NK-92 (cell line): ENCODE results near the gene FAM83F.
"Not testable (repeated sequence)": the region's sequence is repeated elsewhere in the genome, so short reads cannot be mapped to it uniquely, and the experiment has no call there.

ENCODE experiments used
- DNase-seq: peaks from one replicate; lab custom pipeline; 2025; ENCODE audit not compliant: unreplicated experiment; lab: John Stamatoyannopoulos, UW

Gene FAM83F

DNA sequence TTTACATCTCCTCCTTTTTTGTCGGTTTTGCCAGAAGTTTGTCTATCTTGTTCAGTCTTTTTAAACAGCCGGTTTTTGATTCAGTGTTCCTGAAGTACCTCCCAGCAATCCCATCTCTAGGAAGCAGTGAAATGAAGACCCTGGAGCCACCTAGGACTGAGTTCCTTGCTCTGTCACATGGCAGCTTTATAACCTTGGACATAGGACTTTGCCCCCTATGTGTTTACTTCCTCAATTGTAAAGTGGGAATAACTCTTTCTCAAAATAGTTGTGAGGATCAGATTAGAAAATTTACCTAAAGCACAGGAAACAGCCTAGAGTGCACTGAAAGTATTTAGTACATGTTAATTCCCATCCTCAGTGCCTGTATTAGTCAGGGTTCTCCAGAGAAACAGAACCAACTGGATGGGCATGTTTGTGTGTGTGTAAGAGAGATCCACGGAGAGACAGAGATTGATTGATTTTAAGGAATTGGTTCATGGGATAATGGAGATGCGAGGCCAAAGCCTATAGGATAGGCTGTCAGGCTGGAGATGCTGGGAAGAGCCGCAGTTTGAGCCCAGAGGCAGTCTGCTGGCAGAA is 20.0 kb downstream of the FAM83F start:
- no peak for DNase-seq

DNA sequence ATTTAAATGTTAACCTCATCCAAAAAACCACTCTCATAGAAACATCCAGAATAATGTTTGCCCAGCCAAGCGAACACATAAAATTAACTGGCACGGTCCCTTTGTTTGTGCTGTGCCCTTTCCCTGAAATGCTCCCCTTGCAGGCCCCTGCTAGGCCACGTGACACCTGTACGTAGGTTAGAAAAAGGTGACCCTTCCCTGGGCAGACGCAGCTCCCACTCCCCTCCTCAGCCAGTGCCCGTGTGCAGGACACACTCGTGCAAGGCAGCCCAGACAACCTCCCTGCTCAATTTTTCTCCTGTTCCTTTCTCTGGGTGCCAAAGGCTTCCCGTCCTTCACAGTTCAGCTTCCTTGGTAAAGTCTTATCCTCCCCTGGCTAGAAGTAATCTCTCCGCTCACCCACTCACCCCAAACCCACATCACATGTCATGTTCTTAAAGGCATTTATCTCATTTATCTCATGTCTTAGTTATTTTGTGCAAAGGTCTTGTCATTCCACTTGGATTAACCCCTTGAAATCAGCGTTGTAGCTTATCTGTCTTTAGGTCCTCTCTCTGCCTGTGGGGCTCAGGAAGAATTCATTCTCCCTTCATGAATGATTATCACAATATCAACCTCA is 20.7 kb downstream of the FAM83F start:
- DNase-seq = no peak

DNA sequence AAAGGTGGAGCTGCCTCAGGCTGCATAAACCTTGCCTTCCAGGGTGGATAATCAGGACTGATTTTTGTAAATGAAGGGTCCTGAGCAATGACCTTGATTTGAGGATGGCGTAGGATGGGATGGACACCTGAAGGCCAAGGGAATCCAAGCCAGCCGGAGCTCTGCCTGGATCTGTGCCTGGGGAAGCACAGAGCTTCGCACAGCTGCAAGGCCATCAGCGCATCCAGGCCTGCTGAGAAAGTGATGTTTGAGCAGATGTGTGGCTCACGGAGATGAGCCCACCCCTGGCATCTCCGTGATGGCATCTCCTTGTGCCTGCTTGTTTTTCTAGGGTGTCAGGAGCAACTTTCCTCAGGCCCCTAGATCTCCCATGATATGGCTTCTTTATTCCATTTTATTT is 23.3 kb downstream of the FAM83F start:
- DNase-seq = no peak

DNA sequence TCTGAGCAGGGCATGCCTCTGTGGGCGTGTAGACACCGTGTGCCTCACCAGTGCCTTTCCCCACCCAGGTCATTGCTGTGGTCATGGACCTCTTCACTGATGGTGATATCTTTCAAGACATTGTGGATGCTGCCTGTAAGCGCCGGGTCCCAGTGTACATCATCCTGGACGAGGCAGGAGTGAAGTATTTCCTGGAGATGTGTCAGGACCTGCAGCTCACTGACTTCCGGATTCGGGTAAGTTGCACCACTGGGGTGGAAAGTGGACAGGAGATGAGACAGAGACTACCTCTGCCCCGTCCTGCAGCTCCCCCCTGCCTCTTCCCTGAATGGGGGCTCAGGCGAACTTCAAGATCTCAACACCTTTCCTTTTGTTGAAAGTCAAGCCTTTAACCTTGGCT is 24.3 kb downstream of the FAM83F start:
- no peak for DNase-seq

DNA sequence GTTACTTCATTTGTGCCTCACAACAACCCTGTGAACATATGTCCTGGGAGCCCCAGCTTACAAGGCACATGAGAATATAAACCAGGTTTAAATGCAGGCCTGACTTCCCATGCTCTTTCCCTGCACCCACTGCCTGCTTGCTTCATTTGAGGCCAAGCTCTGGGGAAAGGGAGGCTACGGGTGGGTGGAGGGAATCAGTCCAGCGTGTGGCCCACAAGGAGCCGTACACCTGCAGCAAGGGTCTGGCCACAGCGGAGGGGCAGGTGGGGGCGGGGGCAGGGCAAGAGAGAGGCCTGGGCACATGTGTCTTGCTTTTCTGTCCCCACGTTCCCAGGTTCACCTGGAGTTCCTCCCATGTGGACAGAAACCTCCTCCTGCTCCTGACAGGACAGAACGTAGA is 26.2 kb downstream of the FAM83F start:
- no peak for DNase-seq

DNA sequence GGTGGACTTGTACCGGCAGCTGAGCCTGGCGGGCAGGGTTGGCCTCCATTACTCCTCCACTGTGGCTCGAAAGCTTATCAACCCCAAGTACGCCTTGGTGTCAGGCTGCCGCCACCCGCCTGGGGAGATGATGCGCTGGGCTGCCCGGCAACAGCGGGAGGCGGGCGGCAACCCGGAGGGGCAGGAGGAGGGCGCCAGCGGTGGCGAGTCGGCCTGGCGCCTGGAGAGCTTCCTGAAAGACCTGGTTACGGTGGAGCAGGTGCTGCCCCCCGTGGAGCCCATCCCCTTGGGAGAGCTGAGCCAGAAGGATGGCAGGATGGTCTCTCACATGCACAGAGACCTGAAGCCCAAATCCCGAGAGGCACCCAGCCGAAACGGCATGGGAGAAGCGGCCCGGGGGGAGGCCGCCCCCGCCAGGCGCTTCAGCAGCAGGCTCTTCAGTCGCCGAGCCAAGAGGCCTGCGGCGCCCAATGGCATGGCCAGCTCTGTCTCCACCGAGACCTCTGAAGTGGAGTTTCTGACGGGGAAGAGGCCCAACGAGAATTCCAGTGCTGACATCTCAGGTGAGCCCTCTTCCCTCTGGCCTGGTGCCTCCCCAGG is 26.7 kb downstream of the FAM83F start:
- DNase-seq = no peak

DNA sequence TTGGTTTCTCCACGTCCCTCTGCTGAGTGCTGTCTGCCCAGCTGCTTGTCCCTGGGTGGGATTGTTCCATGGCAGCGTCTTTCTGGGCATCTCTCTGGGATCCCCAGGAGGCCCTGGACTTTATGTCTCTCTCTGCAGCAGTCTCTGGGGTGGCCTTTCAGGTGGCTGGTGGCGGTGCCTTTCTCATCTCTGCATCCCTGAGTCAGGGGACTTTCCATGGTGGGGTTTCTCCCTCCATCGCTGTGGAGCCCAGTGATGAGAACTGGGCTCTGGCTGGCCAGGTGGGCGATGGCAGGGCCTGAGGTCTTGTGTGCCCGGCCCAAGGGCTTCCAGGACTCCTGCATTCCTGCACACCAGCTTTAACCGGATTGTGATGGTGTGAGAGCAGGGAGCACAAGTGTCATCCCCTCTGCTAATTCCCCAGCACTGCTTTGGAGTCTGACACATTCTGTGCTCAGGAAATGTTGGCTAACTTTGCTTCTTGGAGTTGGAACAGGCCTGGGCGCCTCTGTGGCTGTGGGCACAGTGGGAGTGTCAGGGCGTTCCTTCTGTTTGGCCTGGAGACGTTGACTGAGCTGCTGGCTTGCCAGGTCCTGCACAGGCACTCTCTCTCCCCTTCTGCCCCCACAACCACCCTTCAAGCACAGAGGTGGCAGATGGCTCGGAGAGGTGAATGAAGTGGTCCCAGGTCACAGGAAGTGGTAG is 27.9 kb downstream of the FAM83F start:
- DNase-seq = no peak

DNA sequence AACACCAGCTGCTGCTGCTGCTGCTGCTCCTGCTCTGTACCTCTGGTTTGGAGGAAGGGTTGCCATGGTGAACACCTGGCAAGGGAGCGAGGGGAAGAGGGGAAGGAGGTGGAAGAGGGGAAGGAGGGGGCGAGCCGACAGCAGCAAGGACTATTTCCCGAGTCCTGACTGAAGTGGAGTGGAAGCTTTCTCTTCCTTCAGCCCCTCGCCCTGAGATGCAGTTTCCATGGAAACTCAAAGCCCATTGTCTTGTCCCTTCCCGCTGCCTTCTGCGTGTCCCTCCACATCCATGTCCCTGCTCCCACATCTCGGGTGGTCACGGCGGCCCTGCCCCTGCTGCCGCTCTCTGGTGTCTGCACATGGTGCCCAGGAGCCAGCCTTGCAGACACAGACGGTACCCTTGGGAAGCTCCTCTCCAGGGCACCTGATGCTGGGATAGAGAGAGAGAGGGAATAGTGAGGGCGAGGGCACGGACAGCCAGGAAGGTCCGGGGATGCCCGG is 28.6 kb downstream of the FAM83F start:
- DNase-seq = no peak

DNA sequence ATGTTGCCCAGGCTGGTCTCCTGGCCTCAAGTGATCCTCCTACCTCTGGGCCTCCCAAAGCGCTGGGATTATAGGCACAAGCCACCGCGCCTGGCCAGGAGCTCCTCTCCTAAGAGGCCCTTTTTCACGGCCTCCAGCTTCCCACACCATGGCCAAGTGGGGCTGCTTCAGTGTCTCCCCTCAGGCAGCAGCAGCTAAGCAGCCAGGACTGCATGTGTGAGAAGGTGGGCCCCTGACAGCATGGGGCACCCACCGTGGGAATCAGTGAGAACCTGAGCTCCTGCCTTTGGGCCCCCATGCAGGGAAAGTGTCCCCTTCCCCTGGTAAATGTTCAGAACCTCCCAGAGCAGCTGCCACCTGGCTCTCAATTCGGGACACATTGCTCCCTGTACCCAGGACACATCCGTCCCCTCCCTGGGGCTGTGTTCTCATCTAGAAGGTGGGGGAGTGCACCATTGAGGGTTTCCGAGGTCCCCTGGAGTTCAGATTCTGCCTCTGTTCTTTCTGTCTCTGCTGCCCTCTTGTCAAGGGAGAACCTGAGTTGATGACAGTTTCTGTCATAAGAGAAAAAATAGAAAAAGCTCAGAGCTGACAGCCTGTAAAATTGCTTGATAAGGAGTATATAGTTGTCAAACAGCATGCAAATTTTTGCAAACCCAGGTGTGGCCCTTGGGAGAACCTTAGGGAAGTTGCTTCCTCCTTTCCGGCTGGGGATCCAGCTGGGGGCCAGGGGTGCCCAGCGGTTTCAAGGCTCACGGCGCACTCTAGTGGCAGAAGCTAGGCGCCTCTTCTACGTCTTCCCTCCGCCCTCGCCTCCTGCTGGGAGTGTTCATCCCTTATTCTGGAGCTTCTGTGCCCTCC is 29.7 kb downstream of the FAM83F start:
- no peak for DNase-seq

DNA sequence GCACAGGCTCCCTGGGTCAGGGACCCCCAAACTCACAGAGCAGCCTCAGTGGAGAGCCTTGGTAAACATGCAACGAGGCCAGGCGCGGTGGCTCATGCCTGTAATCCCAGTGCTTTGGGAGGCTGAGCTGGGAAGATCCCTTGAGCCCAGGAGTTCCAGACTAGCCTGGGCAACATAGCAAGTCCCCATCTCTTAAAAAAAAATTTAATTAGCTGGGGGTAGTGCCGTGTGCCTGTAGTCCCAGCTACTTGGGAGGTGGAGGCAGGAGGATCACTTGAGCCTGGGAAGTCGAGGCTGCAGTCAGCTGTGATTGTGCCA is 30.3 kb downstream of the FAM83F start:
- DNase-seq = not testable (repeated sequence)

DNA sequence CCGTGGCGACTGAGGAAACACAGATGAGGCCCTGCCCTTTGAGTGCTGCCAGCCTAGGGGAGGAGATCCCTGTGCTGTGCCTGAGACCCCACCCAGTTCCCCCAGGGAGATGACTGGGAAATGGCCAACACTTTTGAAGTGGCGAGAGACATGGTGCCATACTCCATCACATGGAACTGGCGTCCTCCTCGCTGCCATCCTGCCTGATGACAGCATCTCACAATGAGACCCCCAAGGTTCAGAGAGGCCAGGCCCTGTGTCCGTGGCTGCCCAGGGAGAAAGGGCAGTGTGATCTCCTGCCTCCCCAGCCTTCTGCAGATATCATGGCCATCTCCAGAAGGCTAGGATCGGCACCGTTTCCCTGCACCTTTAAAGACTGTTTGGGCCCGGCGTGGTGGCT is 31.1 kb downstream of the FAM83F start:
- DNase-seq = no peak

DNA sequence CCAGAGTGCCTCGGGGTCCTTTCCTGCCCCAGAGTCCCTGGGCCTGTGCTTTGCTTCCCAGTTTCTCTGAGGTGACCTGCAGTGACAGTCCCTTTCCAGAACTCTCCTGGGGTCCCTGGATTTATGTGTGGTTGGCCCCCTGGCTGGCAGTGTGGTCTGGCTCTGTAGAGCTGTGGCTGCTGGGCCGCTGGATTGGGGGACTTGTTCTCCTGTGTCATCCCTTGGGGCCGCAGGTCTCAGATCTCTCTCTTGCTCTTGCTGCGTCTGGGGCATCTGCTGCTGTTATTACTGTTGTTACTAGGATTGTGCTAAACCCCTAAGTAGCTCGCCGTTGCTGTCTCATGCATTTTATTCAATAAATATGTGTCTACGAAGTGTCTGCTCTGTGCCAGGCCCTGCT is 31.9 kb downstream of the FAM83F start:
- DNase-seq = no peak

DNA sequence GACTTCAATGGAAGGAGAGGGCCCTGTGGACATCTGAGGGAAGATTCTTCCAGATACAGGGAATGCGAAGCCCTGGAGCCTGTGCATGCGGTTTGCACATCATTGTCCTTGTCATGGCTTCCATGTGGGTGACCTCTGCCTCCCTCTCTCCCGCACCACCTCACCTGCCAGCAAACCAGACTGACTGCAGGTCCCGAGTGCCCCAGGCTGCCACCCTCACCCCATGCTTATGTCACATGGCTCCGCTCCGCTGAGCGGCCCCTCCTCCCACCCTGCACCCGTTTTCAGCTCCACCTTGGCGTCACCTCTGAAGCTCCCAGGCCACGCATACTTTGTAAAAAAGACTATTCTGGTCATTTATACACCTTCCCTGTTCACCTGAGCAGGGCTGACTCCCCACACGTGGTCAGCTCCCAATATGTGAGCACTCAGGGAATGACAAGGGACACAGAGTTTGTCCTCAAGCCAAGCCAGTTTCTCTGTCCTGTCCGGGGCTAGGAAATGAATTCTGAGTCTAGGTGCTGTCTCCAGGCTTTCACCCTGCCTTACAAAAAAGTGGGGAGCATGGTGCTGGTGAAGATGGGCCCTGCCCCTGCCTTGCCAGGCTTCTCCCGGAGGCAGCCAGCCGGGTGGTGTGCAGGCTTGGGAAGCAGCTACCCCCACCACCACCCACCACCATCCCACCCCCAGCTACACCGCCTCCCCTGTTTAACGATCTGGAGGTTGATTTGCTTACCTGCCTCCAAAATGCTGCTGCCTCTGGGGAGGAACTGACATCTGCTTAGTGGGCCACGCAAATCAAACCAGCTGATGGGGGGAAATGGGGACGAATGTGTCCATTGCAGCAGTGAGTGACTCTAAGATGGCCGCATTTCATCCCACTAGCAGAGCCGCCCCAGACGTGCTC is 32.7 kb downstream of the FAM83F start:
- DNase-seq = no peak

DNA sequence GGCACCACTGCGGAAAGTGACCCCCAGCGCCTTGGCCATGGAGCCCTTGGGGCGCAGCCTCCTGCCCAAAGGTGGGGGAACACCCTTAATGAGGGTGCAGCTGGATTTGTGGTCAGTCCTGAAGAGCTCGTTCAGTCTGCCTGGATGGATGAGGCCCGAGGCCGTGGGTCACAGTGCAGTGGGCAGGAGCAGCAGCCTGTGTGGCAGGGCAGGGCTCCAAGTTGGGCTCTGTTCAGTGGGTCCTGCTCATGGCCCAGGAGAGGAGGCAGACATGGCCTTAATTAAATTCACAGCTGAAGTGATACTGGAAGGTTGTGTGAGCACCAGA is 33.3 kb downstream of the FAM83F start:
- no peak for DNase-seq

DNA sequence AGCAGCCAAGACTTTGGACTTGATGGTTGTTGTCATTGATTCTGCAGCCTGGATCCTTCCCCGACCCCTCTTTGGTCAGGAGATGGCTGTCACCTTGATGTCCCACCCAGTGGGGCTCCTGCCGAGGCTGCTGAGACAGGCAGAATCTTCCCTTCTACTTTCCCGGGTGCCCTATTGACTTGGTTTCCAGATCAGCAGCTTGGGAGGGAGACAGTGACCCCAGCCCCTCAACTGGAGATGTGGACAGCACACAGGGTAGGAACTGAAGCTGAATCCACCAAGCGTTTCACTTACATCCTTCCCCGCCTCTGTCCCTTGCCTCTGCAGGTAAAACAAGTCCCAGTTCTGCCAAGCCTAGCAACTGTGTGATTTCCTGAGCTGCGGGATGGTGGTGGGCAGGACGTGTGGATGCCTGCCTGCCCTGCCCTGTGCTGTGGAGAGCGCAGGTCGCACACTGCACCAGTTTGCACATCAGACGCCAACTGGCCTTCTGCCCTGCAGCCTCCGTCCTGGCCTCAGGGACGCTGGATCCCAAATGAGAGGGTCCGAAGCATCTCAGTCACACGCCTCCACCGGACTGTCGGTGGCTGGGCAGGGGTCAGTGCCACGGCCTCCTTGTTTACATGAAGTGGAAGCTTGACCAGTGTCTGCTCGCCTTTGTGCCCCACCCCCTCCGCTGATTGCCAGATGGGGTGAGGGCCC is 34.6 kb downstream of the FAM83F start:
- DNase-seq = no peak

DNA sequence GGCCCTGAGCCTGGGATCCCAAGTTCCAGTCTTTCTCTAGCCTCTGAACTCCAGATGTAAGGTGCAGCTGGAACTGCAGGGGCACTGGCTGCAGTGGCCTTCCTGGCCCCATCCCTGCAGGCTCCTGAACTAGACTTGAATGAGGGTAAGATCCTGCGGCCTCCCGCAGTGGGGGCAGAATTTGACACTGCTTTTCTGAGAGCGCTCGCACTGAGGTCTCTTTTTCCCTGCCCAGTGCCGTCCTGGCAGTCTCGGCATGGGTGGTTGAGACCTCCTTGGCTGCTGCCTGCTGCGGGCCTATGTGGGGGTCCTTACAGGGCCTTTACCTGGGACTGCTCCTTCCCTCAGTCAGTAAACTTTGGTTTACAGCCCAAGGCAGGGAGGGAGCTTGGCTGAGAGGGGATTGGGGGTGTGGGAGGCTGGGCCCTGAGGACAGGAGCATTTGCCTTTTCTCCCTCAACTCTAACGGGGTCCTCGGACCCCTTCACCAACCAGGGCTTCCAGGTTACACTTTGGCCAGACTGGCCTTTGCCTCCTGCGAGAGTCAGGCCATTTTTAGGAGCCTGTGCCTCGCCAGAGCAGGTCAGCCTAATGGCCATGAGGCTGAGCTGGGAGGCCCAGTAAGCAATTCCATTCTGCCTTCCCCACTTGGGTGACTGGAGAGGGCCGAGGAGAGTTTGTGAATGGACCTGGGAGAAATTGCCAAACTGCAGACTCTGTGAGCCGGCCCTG is 35.4 kb downstream of the FAM83F start:
- DNase-seq = no peak

DNA sequence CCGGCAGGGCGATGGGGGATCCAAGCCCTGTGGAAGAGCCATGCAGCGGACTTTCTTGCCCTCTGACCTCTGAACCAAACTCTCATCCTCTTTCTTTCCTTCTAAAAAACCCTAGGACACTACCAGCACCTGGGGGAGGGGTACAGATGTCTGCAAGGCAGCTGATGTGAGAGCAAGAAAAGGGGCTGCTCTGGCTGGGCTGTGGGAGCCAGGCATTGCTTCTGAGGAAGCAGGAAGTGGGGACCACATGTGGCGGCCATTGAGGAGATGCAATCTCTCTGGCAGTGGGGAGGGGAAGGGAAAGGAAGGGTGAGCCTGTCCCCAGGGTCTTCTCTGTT is 36.0 kb downstream of the FAM83F start:
- no peak for DNase-seq

DNA sequence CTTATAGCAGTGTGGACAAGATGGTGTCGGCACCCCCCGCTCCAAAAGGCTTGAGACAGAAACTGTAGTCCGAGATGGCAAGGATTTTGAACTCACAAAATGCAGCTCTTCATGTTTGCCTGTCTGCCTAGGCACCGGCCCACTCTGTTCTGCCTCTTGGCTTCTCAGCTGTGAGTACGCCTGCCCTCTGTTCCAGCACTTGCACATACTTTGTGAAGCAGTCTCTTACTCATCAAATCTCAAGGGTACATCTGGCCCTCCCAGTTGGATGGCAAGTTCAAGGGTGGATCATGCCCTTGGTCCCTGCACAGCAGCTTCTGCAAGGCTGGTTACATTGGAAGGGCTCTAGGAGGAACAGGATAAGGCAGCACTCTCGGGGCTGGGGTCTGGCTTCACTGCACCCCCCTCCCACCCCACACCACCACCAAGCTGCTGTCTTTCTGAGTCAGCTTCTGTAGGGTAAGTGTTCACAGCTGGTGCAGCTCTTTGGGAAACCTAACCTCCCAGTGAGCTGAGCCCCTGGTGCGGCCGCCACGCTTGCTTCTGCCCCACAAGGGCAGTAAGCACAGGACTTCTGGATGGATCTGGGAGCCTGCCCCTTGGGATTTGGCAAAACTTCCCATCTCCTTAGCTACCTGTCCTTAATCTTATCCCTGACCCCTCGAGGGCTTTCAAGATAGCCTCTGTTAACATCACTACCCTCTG is 37.2 kb downstream of the FAM83F start:
- no peak for DNase-seq
